Stomach (tissue), 9 donors: ENCODE data around the gene RPL15. TPM values are rescaled to one million over a fixed set of nuclear protein-coding genes. Genes with fewer than 3 reads are reported as not detected.

Experiments
- DNase-seq, 2 donors: peaks; one replicate each; pipeline versions ENCODE4 v3.0.0 to v3.0.0-alpha.2; 2013 to 2019
- H3K27ac ChIP-seq, 5 donors: fragments of 200-600 bp in 4 of 5; sonication (generic) in 4 of 5; one replicate each; pipeline ENCODE4 v1.5.1; 2013 to 2019; ENCODE audit warnings: mild to moderate bottlenecking in 1 of 5, moderate library complexity in 1 of 5
- H3K27me3 ChIP-seq, 3 donors: fragments of 200-600 bp; sonication (generic); one replicate each; pipeline ENCODE4 v1.5.1; 2017 to 2019; ENCODE audit warnings: mixed run types in 1 of 3
- H3K36me3 ChIP-seq, 4 donors: fragments of 200-600 bp; sonication (generic); 1 replicate in 3 of 4; 2 replicates in 1 of 4; pipeline ENCODE4 v1.5.1; 2016 to 2019
- H3K4me1 ChIP-seq, 4 donors: fragments of 200-600 bp; sonication (generic); one replicate each; pipeline ENCODE4 v1.5.1; 2016 to 2019
- H3K4me3 ChIP-seq, 4 donors: fragments of 200-600 bp; sonication (generic) in 3 of 4; one replicate each; pipeline ENCODE4 v1.5.1; 2016 to 2019; ENCODE audit warnings: mild to moderate bottlenecking in 1 of 4
- H3K9me3 ChIP-seq, 4 donors: fragments of 200-600 bp; sonication (generic); one replicate each; pipeline ENCODE4 v1.5.1; 2016 to 2019
- EP300 ChIP-seq: sonication (generic); formaldehyde crosslinking; IDR thresholded peaks from one replicate; pipeline ENCODE4 v1.6.1; 2017; ENCODE audit warnings: antibody characterized with exemption
- POLR2A ChIP-seq, 4 donors: fragments of 450-650 bp; IDR thresholded peaks; one replicate each; pipeline ENCODE4 v1.6.1; 2016; ENCODE audit warnings: antibody characterized with exemption in 4 of 4, control low read depth in 2 of 4, mild to moderate bottlenecking in 1 of 4, moderate library complexity in 1 of 4
- POLR2AphosphoS5 ChIP-seq, 3 donors: sonication (generic); formaldehyde crosslinking; IDR thresholded peaks; one replicate each; pipeline ENCODE4 v1.6.1; 2016; ENCODE audit warnings: antibody characterized with exemption in 3 of 3
- WGBS, 5 donors: extraction: QIAGEN DNeasy Blood & Tissue Kit in 3 of 5; methylation state at CpG; one replicate each; pipeline versions ENCODE4 v1.1.5 to v1.1.7; 2013 to 2018; 5-methylcytosine and 5-hydroxymethylcytosine counted together
- intact Hi-C: fragments of 100-400 bp; cut with DNase I; formaldehyde crosslinking; loops from one replicate; pipeline ENCODE4 v1.15.1; 2023; ENCODE audit warnings: low total_unique reads
- polyA plus RNA-seq, 3 donors: library from polyadenylated mRNA; stranded (reverse); fragments of 200-250 nt; gene quantifications; one replicate each; pipeline ENCODE4 v1.2.3, GENCODE V29; 2013
- total RNA-seq, 5 donors: library from RNA; depleted of rRNA; stranded (reverse); fragments of >200 nt; gene quantifications; one replicate each; pipeline versions ENCODE4 v1.1.0 to v1.2.3, GENCODE V29; 2014 to 2016
- TF ChIP-seq, protein P1 (sequence below), 7 experiments: fragments of 450-650 bp in 4 of 7; fragments of 200-600 bp in 3 of 7; sonication (generic) in 3 of 7; IDR thresholded peaks; one replicate each; pipeline ENCODE4 v1.5.1; 2016 to 2019; ENCODE audit warnings: antibody characterized with exemption in 7 of 7, control low read depth in 2 of 7, mild to moderate bottlenecking in 1 of 7
- donor health status: healthy with polysubstance abuse.
- donor health status: Bipolar disorder and iron deficiency.
- donor health status: healthy.

The RPL15 gene
- total and polyA plus RNA-seq, 8 donors = 121 to 4,768 (median 2,688) TPM

DNA sequence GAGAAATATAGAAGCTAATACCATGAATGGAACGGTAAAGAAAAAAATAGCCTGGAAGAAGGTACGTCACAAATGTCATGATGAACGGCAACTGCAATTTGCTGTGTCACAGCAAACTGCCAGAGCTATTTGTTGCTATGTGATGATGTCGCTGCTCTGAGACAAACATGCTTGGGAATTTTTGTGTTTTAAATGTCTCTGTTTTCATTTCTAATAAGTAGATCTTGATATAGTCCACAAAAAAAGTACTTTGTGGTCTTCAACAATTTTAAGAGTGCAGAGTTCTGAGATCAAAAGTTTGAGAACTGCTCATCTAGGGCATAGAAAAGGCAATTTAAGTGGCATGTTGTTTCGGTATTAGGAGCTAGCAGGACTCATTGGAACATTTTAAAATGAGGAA, 23.8 kb downstream of the RPL15 start:
- no peak overlapping the region for H3K27ac ChIP-seq
- H3K27me3 ChIP-seq = no peaks in the 10 kb centered on the region
- no peak for DNase-seq
- no peaks in the 10 kb centered on the region for H3K9me3 ChIP-seq
- no peaks in the 10 kb centered on the region for H3K36me3 ChIP-seq
- peaks cover 0 to 13% (median 5%) of the 10 kb centered on the region in 4 donors for H3K4me1 ChIP-seq
- intact Hi-C loops = no loop called here
- 62 to 89% (median 86%) methylated on average over 5 of the region's 5 CpGs for WGBS, 5 donors
- H3K4me3 ChIP-seq = no peak overlapping the region
- no peak for TF ChIP-seq POLR2A (IDR thresholded peaks at IDR 0.05)

DNA sequence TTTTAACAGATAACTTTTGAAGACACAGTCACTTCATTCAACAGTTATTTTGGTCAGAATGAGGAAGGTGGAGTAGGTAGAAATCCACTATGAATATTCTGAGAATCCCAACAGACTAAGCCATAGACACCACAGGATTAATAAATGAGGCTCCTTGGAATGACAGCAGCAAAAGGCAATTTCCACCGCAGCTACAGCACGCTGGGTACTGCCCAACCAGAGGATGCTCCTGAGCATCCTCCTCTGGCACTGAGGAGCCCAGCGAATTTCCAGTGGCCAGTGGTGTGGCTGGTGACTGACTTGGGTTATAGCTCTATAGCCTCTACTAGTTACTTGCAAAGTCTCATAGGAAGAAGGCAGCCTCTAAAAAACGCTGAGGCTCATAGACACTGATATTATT, 24.5 kb downstream of the RPL15 start:
- H3K9me3 ChIP-seq = no peaks in the 10 kb centered on the region
- no peak overlapping the region for H3K27ac ChIP-seq
- H3K4me1 ChIP-seq = peaks cover 0 to 13% (median 7%) of the 10 kb centered on the region in 4 donors
- 87 to 93% (median 89%) methylated on average over 3 to 4 of the region's 4 CpGs for WGBS, 5 donors
- H3K4me3 ChIP-seq = no peak overlapping the region
- DNase-seq = no peak
- intact Hi-C loops = no loop called here
- H3K27me3 ChIP-seq = no peaks in the 10 kb centered on the region
- no peak for TF ChIP-seq POLR2A (IDR thresholded peaks at IDR 0.05)
- TF ChIP-seq EP300 = no peak
- TF ChIP-seq POLR2AphosphoS5 (IDR thresholded peaks at IDR 0.05) = no peak
- TF ChIP-seq, protein P1, sequence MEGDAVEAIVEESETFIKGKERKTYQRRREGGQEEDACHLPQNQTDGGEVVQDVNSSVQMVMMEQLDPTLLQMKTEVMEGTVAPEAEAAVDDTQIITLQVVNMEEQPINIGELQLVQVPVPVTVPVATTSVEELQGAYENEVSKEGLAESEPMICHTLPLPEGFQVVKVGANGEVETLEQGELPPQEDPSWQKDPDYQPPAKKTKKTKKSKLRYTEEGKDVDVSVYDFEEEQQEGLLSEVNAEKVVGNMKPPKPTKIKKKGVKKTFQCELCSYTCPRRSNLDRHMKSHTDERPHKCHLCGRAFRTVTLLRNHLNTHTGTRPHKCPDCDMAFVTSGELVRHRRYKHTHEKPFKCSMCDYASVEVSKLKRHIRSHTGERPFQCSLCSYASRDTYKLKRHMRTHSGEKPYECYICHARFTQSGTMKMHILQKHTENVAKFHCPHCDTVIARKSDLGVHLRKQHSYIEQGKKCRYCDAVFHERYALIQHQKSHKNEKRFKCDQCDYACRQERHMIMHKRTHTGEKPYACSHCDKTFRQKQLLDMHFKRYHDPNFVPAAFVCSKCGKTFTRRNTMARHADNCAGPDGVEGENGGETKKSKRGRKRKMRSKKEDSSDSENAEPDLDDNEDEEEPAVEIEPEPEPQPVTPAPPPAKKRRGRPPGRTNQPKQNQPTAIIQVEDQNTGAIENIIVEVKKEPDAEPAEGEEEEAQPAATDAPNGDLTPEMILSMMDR (IDR thresholded peaks at IDR 0.05) = no peak
- H3K36me3 ChIP-seq = no peaks in the 10 kb centered on the region

DNA sequence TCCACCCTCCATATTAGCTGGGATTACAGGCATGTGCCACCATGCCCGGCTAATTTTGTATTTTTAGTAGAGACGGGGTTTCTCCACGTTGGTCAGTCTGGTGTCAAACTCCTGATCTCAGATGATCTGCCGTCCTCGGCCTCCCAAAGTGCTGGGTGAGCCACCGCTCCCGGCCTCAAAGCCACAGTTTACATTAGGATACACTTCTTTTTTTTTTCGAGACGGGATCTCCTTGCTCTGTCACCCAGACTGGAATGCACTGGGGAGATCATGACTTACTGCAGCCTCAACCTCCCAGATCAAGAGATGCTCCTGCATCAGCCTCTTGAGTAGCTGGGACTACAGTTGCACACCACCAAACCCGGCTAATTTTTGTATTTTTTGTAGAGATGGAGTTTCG, 25.6 kb downstream of the RPL15 start:
- WGBS, 5 donors = 85 to 93% (median 90%) methylated on average over 11 of the region's 11 CpGs
- TF ChIP-seq EP300 (no peak), POLR2AphosphoS5 (IDR thresholded peaks at IDR 0.05) (no peak)
- TF ChIP-seq, protein P1 (IDR thresholded peaks at IDR 0.05) = no peak
- peaks cover 8 to 24% (median 17%) of the 10 kb centered on the region in 4 donors for H3K4me1 ChIP-seq
- no peak overlapping the region for H3K4me3 ChIP-seq
- intact Hi-C loops = no loop called here
- no peak overlapping the region for H3K27ac ChIP-seq
- H3K27me3 ChIP-seq = no peaks in the 10 kb centered on the region
- no peaks in the 10 kb centered on the region for H3K9me3 ChIP-seq
- no peaks in the 10 kb centered on the region for H3K36me3 ChIP-seq
- DNase-seq = no peak

DNA sequence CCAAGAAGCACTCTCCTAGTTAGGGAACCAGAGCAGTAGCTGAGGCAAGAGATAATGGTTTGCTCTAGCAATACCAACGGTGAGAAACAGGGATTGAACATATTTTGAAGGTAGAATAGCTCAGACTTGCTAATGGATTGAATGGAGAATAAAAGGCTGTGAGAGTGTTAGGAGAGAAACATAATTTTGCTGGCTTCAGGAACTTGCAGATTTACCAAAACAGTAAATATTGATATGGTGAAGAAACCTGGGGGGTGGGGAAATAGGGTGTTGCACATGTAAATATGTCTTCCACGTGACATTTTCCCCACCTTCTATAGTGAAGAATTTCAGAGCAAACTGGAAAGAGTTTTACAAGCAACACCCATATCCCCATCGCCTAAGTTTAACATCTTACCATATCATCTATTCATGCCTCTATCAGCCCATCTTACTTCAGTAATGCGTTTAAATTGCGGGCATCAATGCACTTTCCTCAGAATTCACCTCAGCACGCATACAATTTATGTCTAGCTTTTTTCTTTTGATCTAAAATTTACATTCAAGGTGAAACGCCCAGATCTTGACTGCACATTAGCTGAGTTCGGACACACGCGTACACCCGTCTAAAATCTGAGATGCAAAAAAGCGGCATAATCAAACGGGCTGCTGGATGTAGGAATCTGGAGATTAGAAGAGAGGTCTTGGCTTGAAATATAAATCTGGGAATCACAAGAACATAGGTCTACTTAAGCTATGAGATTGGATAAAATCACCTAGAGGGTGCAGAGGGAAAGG, 27.3 kb downstream of the RPL15 start:
- intact Hi-C loops = no loop called here
- Histone ChIP-seq H3K9me3 (no peaks in the 10 kb centered on the region), H3K27ac (peak overlapping the region; percentile 88 to 100 (median 98)), H3K27me3 (no peaks in the 10 kb centered on the region), H3K4me1 (peaks cover 15 to 41% (median 34%) of the 10 kb centered on the region in 4 donors), H3K4me3 (peak overlapping the region; percentile 65 to 96 (median 86)), H3K36me3 (no peaks in the 10 kb centered on the region)
- peak in 1 of 2 donors; percentile 52 for DNase-seq
- 6 to 8% (median 7%) methylated on average over 13 of the region's 13 CpGs for WGBS, 5 donors
- TF ChIP-seq, protein P1 (IDR thresholded peaks at IDR 0.05) = no peak
- TF ChIP-seq EP300 (no peak), POLR2AphosphoS5 (IDR thresholded peaks at IDR 0.05) (no peak), POLR2A (IDR thresholded peaks at IDR 0.05) (no peak)
